ENCODE measurements around the gene HSPB3.
"Not testable (repeated sequence)": the region's sequence is repeated elsewhere in the genome, so short reads cannot be mapped to it uniquely, and the experiment has no call there.

The HSPB3 gene

GRCh38 chr5:54455413-54456157 is at the start of gene HSPB3:
HSPB3 (plus strand) TSS chr5:54455699; CDS start chr5:54455790, 91 bp downstream.
- DNase-seq = no peak

GRCh38 chr5:54411176-54411575 is 44.3 kb upstream of the HSPB3 start:
- DNase-seq = no peak

- DNase-seq = no peak
Measured at GRCh38 chr5:54412913-54413312, 42.6 kb upstream of the HSPB3 start.

GRCh38 chr5:54415147-54415546 is 40.4 kb upstream of the HSPB3 start:
- no peak for DNase-seq

- DNase-seq = no peak
Measured at GRCh38 chr5:54415896-54416601, 39.5 kb upstream of the HSPB3 start.

- DNase-seq = peak in 3 of 6 experiments; percentile 6 to 54 (median 53)
Measured at GRCh38 chr5:54419573-54420423, 35.7 kb upstream of the HSPB3 start.

GRCh38 chr5:54420511-54420910 is 35.0 kb upstream of the HSPB3 start:
- DNase-seq = not testable (repeated sequence)

GRCh38 chr5:54421976-54422375 is 33.5 kb upstream of the HSPB3 start:
- no peak for DNase-seq

GRCh38 chr5:54425258-54425657 is 30.2 kb upstream of the HSPB3 start:
- DNase-seq = no peak

- DNase-seq = no peak
Measured at GRCh38 chr5:54426209-54426608, 29.3 kb upstream of the HSPB3 start.

- DNase-seq = not testable (repeated sequence)
Measured at GRCh38 chr5:54434650-54435049, 20.8 kb upstream of the HSPB3 start.

GRCh38 chr5:54438620-54439389 is 16.7 kb upstream of the HSPB3 start:
- DNase-seq = no peak

GRCh38 chr5:54440456-54440893 is 15.0 kb upstream of the HSPB3 start:
- DNase-seq = peak in 3 of 6 experiments; percentile 13 to 59 (median 39)

- DNase-seq = no peak
Measured at GRCh38 chr5:54442271-54442670, 13.2 kb upstream of the HSPB3 start.

- no peak for DNase-seq
Measured at GRCh38 chr5:54443270-54443669, 12.2 kb upstream of the HSPB3 start.

- DNase-seq = no peak
Measured at GRCh38 chr5:54445691-54446378, 9.7 kb upstream of the HSPB3 start.

GRCh38 chr5:54446379-54446732 is 9.1 kb upstream of the HSPB3 start:
- no peak for DNase-seq

GRCh38 chr5:54449923-54450322 is 5.6 kb upstream of the HSPB3 start:
- no peak for DNase-seq

- no peak for DNase-seq
Measured at GRCh38 chr5:54450542-54450941, 5.0 kb upstream of the HSPB3 start.

GRCh38 chr5:54453046-54453445 is 2.5 kb upstream of the HSPB3 start:
- DNase-seq = no peak

- no peak for DNase-seq
Measured at GRCh38 chr5:54454602-54455001, 897 bp upstream of the HSPB3 start.

Measured in stimulated activated naive CD4-positive, alpha-beta T cell (primary cell).